Activated CD4-positive, CD25-positive, alpha-beta regulatory T cell treated with anti-CD3 and anti-CD28 coated beads, Interleukin-2, amount 50 U/mL, for 72 hours (primary cell): Measurements from ENCODE around the gene SOD2.
"Not testable (repeated sequence)": the region's sequence is repeated elsewhere in the genome, so short reads cannot be mapped to it uniquely, and the experiment has no call there.

Experiments
- DNase-seq: peaks from one replicate; pipeline ENCODE4 v3.0.0; 2021

Gene SOD2

DNA sequence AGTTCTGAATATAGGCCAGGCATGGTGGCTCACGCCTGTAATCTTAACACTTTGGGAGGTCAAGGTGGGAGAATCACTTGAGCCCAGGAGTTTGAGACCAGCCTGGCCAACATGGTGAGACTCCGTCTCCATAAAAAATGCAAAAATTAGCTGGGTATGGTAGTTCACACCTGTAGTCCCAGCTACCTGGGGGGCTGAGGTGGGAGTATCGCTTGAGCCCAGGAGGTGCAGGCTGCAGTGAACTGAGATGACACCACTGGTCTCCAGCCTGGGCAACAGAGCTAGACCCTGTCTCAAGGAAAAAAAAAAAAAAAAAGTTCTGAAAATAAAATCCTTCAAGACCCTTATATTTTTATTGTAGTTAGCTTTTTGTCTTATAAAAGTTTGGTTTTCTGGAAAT lies 22.6 kb upstream of the SOD2 start:
- no peak for DNase-seq

DNA sequence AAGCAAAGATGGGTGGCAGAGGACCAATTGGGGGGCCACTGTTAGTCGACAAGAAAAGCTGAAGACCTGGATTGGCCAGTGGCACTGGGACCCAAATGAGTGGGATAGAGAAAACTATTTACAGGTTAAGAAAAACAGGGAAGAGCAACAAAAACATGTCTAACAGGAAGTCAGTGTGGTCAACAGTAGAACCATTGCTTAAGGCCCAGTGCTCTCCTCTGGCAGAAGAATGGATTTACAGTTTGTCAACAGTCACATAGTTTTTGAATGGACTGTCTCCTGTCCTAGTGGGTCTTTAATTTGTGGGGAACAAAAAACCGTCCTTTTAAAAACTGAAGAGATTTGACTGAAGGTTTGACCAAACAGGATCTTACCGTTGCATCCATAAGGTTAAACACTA lies 22.1 kb upstream of the SOD2 start:
- no peak for DNase-seq

GRCh38 chr6:159714404-159714803 lies 21.4 kb upstream of the SOD2 start:
- no peak for DNase-seq

DNA sequence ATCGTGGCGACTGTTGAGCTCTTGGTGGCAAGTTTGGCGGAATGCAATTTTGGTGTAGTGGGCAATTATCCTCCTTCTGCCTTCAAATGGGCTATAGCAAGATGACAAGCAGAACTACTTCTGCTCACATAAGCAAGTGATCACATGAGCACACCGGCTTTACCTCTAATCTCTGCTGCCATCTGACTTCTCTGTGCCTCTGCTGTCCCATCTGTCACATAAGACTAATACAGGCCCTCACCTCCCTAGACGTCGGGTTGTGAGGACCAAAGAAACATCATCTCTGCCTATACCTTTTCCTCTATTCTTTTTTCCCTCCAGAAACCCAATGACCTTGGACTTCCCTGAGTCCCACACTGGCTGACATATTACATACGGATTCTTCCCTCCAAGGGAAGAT lies 20.9 kb upstream of the SOD2 start:
- no peak for DNase-seq

- not testable (repeated sequence) for DNase-seq
Observed at GRCh38 chr6:159712389-159712788, 19.3 kb upstream of the SOD2 start.

GRCh38 chr6:159710603-159711002 lies 17.6 kb upstream of the SOD2 start:
- DNase-seq: not testable (repeated sequence)

DNA sequence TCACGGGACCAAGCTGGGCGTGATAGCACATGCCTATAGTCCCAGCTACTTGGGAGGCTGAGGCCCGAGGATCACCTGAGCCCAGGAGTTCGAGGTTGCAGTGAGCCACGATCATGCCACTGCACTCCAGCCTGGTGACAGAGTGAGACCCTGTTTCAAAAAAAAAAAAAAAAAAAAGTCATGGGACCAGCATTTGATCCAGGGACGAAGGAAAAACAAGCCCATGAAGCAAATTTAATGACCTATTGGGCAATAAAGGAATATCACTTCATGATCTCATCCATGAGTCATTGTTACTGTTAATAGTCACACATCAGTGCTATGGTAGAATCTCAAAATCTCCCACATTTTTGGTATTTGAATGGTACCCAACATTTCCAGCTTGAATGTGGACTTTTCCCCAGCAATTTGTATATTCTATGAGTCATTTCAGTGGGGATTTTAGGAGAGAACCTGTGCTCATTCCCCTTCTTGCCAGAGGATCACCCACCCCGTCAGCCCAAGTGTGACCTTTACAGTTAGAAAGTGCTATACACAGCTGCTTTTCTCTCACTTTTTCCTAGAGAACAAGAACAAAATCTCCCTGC lies 8.5 kb upstream of the SOD2 start:
- no peak for DNase-seq

DNA sequence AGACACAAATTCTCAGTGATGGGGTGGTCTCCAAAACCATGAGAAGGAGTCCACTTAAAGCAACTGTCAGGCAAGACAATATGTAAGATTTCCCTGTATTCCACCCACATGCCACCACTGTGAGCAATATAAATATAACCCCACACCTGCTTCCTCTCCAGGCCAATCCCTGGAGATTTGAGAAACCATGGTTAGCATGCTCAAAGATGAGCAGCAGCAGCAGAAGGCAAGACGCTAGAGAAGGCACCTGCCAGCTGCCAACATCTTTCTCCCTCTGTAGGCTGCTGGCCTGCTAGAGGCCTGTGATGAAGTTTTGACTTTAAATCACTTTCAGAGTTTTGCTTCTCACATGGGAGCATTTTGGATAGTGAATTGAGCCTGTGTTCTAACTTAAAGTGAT lies 7.9 kb upstream of the SOD2 start:
- no peak for DNase-seq

GRCh38 chr6:159695984-159696383 lies 2.9 kb upstream of the SOD2 start:
- no peak for DNase-seq

DNA sequence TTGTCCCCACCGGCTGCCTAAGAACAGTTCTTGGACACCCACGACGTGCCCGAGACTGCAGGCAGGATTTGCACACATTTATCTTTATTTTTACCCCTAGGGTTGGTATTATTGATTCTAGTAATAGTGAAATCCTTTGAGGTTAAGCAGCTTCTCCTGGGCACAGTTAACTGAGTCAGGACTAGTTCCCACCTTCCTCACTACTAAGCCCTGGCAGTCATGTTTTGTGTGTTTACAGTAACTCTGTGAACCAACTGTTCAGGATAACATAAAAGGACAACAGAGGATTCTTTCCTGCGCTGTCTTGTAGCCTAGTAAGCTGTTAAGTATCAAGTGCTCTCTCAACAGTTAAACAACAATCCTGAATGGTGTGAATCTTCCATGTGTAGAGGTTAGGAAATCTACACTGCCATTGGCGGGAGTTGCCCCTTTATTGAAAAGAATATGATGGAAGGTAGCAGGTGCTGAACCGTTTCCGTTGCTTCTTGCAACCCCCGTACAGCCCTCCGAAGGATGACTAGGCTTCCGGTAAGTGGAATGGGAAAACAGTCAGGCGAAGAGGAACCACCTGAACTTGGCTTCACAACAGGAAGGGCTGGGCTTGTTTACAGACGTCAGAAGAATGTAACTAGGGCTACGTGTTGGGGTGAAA lies 979 bp upstream of the SOD2 start:
- DNase-seq: no peak

DNA sequence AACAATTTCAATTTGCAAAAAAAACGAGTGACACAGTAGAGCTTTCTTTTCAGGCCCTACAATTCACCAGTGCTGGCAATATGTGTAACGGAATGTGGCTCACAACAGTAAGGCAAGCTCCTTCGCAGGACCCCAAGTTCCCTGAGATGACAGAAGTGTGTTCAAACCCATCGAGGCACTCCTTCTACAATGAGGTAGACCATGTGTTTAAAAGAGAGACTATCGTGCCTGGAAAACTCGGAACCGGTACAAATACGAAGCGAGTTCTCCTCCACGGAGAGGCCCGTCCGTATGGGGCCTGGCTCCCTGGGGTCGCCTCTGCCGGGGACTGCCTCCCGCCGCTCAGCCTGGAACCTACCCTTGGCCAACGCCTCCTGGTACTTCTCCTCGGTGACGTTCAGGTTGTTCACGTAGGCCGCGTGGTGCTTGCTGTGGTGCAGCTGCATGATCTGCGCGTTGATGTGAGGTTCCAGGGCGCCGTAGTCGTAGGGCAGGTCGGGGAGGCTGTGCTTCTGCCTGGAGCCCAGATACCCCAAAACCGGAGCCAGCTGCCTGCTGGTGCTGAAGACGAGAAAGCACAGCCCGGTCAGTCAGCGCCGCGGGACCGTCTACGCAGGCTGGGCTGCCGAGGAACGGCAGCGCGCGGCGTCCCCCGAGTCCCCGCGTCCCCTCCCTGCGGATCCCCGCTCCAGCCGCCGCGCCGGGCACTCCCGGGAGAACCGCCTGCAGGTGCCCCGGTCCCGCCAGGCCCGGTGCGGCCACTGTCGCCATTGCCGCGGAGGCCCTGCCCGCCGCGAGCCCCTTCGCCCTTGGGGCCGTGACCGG lies 526 bp downstream of the SOD2 start:
- peak; percentile 67 for DNase-seq

DNA sequence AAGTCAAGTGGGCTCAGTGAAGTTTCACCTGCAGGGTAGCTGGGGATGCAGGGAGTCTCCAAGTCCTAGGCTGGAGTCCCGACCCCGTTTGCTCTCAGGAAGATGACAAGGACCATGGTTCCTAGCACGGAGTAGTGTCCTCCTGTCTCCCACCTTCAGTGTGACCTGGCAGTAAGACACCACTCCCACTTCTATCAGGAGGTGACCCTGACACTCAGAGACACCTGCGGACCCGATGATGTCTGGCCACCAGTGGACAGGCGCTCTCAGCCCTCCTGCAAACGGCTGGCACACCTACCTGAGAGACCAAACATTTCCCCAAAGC lies 1.1 kb downstream of the SOD2 start:
- no peak for DNase-seq

GRCh38 chr6:159691133-159691962 lies 1.7 kb downstream of the SOD2 start:
- DNase-seq: no peak

DNA sequence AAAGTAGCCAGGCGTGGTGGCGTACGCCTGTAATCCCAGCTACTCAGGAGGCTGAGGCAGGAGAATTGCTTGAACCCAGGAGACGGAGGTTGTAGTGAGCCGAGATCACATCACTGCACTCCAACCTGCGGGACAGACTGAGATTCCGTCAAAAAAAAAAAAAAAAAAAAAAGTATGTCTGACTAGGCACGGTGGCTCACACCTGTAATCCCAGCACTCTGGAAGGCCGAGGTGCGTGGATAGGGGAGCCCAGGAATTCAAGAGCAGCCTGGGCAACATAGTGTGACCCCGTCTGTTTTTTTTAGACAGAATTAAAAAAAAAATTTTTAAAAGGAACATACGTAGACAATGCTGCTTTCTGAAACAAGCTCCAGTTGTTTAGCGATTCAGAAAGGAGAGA lies 2.9 kb downstream of the SOD2 start:
- DNase-seq: not testable (repeated sequence)

DNA sequence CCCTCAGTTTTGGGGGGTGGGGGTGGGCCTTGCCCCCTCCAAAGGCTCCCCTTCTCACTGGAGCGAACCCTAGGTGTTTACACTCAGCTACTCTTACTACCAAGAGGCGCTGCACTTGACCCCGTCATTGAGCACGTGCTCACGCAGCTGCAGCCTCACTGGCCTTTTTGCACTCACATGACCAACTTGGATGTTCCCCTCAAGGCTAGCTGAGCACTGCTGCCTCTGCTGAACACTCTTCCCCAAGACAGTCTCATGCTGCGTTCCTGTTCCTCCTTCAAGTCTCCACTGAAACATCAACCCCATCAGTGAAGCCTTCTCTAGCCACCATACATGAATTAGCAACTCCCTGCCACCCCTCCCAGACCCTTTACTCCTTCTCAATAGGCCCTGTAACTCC lies 4.0 kb downstream of the SOD2 start:
- DNase-seq: no peak

GRCh38 chr6:159688266-159688905 lies 4.7 kb downstream of the SOD2 start:
- DNase-seq: no peak

GRCh38 chr6:159687341-159687740 lies 5.7 kb downstream of the SOD2 start:
- DNase-seq: no peak

- DNase-seq: no peak
Observed at GRCh38 chr6:159686703-159687102, 6.3 kb downstream of the SOD2 start.

GRCh38 chr6:159686040-159686439 lies 7.0 kb downstream of the SOD2 start:
- DNase-seq: no peak

- no peak for DNase-seq
Observed at GRCh38 chr6:159684013-159684304, 9.1 kb downstream of the SOD2 start.

GRCh38 chr6:159682810-159683209 lies 10.2 kb downstream of the SOD2 start:
- DNase-seq: no peak

GRCh38 chr6:159682295-159682694 lies 10.7 kb downstream of the SOD2 start:
- DNase-seq: no peak

DNA sequence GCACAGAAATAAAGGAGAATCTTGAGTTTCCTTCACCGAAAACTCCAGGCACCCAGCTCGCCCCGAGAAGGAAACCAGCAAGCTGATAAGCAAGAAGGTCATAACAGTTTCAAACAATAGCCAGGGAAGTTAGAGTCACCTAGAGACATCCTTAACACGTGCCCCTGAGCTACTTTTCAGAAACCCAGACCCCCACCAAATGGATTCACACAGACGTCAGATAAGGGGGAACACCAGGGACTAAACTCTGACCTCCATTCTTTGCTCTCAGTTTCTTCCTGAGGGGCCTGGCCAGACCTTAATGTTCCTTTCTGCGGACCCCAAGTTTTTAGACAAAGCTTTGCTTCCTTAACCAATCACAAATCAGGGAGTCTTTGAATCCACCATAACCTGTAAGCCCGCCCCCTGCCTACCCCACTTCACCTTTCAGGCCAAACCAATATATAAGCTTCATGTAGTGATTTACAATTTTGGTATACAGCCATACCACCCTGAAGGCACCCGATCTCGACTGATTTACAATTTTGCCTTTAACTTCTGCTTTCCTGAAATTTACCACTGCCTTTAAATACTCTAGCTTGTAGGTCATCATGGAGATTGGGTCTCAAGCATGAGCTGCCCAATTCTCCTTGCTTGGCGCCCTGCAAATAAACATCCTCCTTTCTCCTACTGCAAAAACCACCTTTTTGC lies 11.7 kb downstream of the SOD2 start:
- DNase-seq: no peak
